ENCODE measurements around the gene NKAIN2.
A peak's percentile ranks its signal among the peaks of the same experiment; 100 is the strongest.

NKAIN2 gene

GRCh38 chr6:123803504-123804013 lies at the start of gene NKAIN2:
Gene NKAIN2 (plus strand): TSS chr6:123803865.
- DNase-seq: no peak

- no peak for DNase-seq
Observed at GRCh38 chr6:123759472-123759871, 44.2 kb upstream of the NKAIN2 start.

GRCh38 chr6:123763904-123764303 lies 39.8 kb upstream of the NKAIN2 start:
- DNase-seq: no peak

GRCh38 chr6:123764722-123765121 lies 38.9 kb upstream of the NKAIN2 start:
- DNase-seq: no peak

- DNase-seq: no peak
Observed at GRCh38 chr6:123768921-123769320, 34.7 kb upstream of the NKAIN2 start.

GRCh38 chr6:123769431-123769830 lies 34.2 kb upstream of the NKAIN2 start:
- no peak for DNase-seq

GRCh38 chr6:123770247-123770949 lies 33.3 kb upstream of the NKAIN2 start:
- DNase-seq: no peak

GRCh38 chr6:123771126-123771525 lies 32.5 kb upstream of the NKAIN2 start:
- DNase-seq: no peak

- no peak for DNase-seq
Observed at GRCh38 chr6:123777563-123777962, 26.1 kb upstream of the NKAIN2 start.

- DNase-seq: no peak
Observed at GRCh38 chr6:123780021-123780420, 23.6 kb upstream of the NKAIN2 start.

- DNase-seq: no peak
Observed at GRCh38 chr6:123784330-123784729, 19.3 kb upstream of the NKAIN2 start.

- DNase-seq: no peak
Observed at GRCh38 chr6:123785039-123785438, 18.6 kb upstream of the NKAIN2 start.

GRCh38 chr6:123788319-123788718 lies 15.3 kb upstream of the NKAIN2 start:
- no peak for DNase-seq

GRCh38 chr6:123794190-123794589 lies 9.5 kb upstream of the NKAIN2 start:
- DNase-seq: no peak

- DNase-seq: no peak
Observed at GRCh38 chr6:123794799-123795198, 8.9 kb upstream of the NKAIN2 start.

GRCh38 chr6:123801067-123801466 lies 2.6 kb upstream of the NKAIN2 start:
- DNase-seq: no peak

- no peak for DNase-seq
Observed at GRCh38 chr6:123802351-123802696, 1.3 kb upstream of the NKAIN2 start.

GRCh38 chr6:123802697-123803503 lies 765 bp upstream of the NKAIN2 start:
- peak; percentile 30 for DNase-seq

- no peak for DNase-seq
Observed at GRCh38 chr6:123804014-123804786, 535 bp downstream of the NKAIN2 start.

- DNase-seq: no peak
Observed at GRCh38 chr6:123804787-123805540, 1.3 kb downstream of the NKAIN2 start.

GRCh38 chr6:123805921-123806320 lies 2.3 kb downstream of the NKAIN2 start:
- DNase-seq: no peak

- DNase-seq: no peak
Observed at GRCh38 chr6:123806561-123806960, 2.9 kb downstream of the NKAIN2 start.

- no peak for DNase-seq
Observed at GRCh38 chr6:123808556-123808955, 4.9 kb downstream of the NKAIN2 start.

Measured in GDM1 (cell line).